Mucosa of descending colon (tissue), 3 donors: ENCODE measurements around the gene ARHGEF25. TPM values are rescaled to one million over a fixed set of nuclear protein-coding genes. Genes with fewer than 3 reads are reported as not detected.

ENCODE experiments used
- ATAC-seq: fragments of 200-7000 bp; cut with Tn5 transposase; one replicate; pipeline ENCODE4 v1.9.1; 2020; ENCODE audit warnings: mild to moderate bottlenecking, moderate library complexity
- DNase-seq, 3 donors: peaks; one replicate each; pipeline ENCODE4 v3.0.0-alpha.2; 2020
- H3K36me3 ChIP-seq: fragments of 200-600 bp; one replicate; pipeline ENCODE4 v1.8.0; 2021; ENCODE audit warnings: low read depth, mild to moderate bottlenecking
- H3K4me1 ChIP-seq: fragments of 200-600 bp; one replicate; pipeline ENCODE4 v1.8.0; 2021; ENCODE audit warnings: low read depth, mild to moderate bottlenecking
- H3K4me3 ChIP-seq: fragments of 200-600 bp; one replicate; pipeline ENCODE4 v1.8.0; 2021; ENCODE audit warnings: mild to moderate bottlenecking
- H3K9me3 ChIP-seq: fragments of 200-600 bp; one replicate; pipeline ENCODE4 v1.8.0; 2021; ENCODE audit warnings: mild to moderate bottlenecking
- CTCF ChIP-seq: fragments of 200-600 bp; IDR thresholded peaks from one replicate; pipeline ENCODE4 v1.8.0; 2022; ENCODE audit warnings: antibody characterized with exemption, mild to moderate bottlenecking
- intact Hi-C, 2 donors: fragments of 100-400 bp; cut with DNase I in 1 of 2; cut with micrococcal nuclease in 1 of 2; formaldehyde crosslinking; loops; one replicate each; pipeline versions ENCODE4 v1.11.0 to v1.11.1; 2022; cut with DNase I, micrococcal nuclease
- total RNA-seq, 3 donors: library from RNA; stranded (reverse); fragmentation: NEBNext Ultra II Directional in 2 of 3; extraction: Animal tissue kit (Norgen Biotek cat#: 25700) in 2 of 3; gene quantifications; one replicate each; pipeline versions ENCODE4 v1.2.1 to v1.2.4, GENCODE V29; 2021 to 2023
- donor health status: DM: no; HTN: no; CAD: no; lungs with moderate emphysema.
- donor health status: DM: no; HTN: no; CAD: no.
- donor health status: DM: no; HTN: yes; CAD: no.

Gene ARHGEF25
- total RNA-seq, 3 donors from 2014 or later, result 5.0 to 129 (median 11.0) TPM

DNA sequence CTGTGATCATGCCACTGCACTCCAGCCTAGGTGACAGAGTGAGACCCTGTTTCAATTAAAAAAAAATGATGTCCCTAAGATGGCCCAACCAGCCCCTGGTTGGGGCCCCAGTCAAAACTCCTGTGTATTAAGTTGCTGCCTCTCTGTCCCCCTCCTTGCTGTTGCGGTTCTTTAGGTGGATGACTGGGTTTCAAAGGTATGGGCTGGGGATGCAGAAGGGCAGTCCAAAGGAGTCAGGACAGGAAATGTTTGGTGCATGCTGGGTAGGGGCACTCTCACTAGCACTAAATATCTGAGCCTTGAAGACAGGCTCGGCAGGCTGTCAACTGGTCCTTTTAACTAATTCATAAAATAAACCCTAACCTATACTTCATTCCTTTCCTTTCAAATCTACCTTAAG is 32.2 kb upstream of the ARHGEF25 start:
- DNase-seq, result no peak
- Histone ChIP-seq H3K4me3 (no peak overlapping the region), H3K4me1 (no peaks in the 10 kb centered on the region), H3K9me3 (no peaks in the 10 kb centered on the region), H3K36me3 (no peaks in the 10 kb centered on the region)
- intact Hi-C loops, result no loop called here
- no peak for TF ChIP-seq CTCF
- no peak for ATAC-seq

DNA sequence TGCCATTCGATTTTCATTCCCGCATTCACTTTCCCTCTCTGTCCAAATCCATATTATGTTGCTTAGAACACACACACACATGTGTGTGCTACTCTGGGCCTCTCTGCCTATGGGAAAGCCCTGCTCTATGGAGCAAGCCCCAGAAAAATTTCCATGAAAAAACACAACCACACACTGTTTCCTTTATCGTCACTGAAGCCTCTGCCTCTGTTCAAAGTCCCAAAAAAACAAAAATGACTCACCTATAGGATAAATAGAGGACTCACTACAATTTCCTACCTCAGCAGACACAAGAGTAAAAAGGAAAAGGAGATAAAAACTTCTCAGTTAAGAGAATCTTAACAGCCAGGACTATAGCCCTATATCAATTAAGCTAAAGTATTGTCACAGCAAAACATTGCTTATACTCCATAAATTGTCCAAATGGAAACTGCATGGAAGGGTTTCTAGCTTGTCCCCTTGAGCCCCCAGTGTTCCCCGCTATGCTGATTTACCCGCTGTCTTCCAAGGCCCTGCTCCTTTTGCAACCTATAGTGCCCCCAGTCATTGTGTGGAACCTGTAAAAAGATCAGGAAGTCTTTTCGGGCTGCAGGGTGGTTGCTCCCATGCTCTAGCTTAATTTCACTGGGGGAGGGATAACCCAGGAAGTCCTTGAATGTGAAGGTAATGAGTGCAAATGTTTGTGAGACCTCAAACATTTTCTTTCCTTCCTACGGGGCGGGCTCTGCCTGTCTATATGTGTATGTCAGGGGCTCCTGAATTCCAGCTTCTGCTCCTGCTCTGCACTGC is 31.4 kb upstream of the ARHGEF25 start:
- no peaks in the 10 kb centered on the region for H3K36me3 ChIP-seq
- intact Hi-C loops, result loop anchor here (5.0 kb wide), 1 partner anchor 42 kb away; no protein-coding TSS in a partner anchor
- no peak for TF ChIP-seq CTCF

DNA sequence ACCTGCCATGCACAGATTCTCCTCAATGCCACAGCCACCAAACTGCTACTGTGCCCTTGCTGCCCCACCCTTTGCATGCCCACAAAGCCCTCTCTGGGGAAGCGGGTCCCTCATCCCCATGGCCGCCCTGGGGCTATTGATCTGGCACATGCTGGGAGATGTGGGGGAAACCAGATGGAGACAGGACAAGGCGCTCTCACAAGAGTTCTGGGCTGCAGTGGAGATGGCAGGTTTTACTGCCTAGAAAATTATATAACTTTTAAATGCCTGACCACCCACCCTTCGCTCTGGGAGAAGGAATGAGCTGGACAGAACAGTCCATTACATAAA is 30.8 kb upstream of the ARHGEF25 start:
- intact Hi-C loops, result loop anchor here (5.0 kb wide), 1 partner anchor 42 kb away; no protein-coding TSS in a partner anchor

More for the DNA sequence above, 31.4 kb upstream of the ARHGEF25 start:
- DNase-seq (no peak), ATAC-seq (peak; percentile 74)
- Histone ChIP-seq H3K9me3 (no peaks in the 10 kb centered on the region), H3K4me3 (no peak overlapping the region), H3K4me1 (no peaks in the 10 kb centered on the region)

GRCh38 chr12:57581802-57582201 is 29.4 kb upstream of the ARHGEF25 start:
- Histone ChIP-seq H3K36me3 (no peaks in the 10 kb centered on the region), H3K9me3 (no peaks in the 10 kb centered on the region), H3K4me3 (no peak overlapping the region), H3K4me1 (no peaks in the 10 kb centered on the region)
- ATAC-seq, result no peak
- intact Hi-C loops, result loop anchor here (5.0 kb wide), 1 partner anchor 40 kb away; no protein-coding TSS in a partner anchor
- TF ChIP-seq CTCF, result no peak
- DNase-seq, result no peak

More for the DNA sequence above, 30.8 kb upstream of the ARHGEF25 start:
- Histone ChIP-seq H3K4me1 (no peaks in the 10 kb centered on the region), H3K36me3 (no peaks in the 10 kb centered on the region), H3K4me3 (no peak overlapping the region), H3K9me3 (no peaks in the 10 kb centered on the region)
- ATAC-seq, result no peak
- TF ChIP-seq CTCF, result no peak
- DNase-seq, result no peak

DNA sequence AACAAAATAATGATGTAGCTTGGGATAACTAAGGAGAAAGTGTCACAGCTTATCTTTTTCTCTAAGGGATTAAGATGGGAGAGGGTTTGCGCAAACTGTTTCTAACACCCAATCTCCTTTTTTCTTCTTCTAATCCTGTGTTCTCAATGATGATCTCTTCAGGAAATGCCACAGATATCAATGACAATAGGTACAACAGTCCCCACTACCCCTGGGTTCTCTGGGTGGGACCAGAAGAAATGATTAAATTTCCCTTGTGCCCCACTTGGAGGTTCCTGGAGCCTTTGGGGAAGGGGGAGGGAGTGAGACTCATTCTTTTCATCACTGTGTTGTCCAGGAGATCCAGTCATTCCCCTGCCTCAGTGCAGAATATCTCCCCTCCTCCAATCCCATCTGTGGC is 28.8 kb upstream of the ARHGEF25 start:
- no peaks in the 10 kb centered on the region for H3K9me3 ChIP-seq
- intact Hi-C loops, result loop anchor here (5.0 kb wide), 1 partner anchor 40 kb away; no protein-coding TSS in a partner anchor
- no peaks in the 10 kb centered on the region for H3K4me1 ChIP-seq
- H3K4me3 ChIP-seq, result no peak overlapping the region
- ATAC-seq, result no peak
- DNase-seq, result no peak
- no peaks in the 10 kb centered on the region for H3K36me3 ChIP-seq
- no peak for TF ChIP-seq CTCF
